ENCODE measurements around the gene MSRB3.

MSRB3 gene

DNA sequence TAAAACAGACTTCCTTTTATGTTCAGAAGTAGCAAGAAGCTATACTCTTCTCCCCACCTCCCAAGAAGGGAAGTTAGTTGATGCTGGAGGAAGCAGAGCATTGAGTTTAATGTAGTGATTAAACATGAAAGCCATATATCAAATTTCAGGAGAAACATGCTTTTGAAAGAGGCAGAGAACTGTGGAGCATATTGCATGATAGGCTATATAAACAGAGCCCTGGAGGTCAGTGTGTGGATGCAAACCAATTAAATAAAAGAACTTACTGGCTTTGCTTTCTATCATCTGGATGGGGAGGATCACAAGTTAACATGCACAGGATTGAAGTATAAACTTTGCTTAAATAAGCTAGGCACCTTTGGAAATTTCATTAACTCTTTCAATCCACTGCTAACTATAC is 94.1 kb downstream of the MSRB3 start:
- no peak for DNase-seq (ENCODE audit: low read depth)
- TF ChIP-seq, protein P1, sequence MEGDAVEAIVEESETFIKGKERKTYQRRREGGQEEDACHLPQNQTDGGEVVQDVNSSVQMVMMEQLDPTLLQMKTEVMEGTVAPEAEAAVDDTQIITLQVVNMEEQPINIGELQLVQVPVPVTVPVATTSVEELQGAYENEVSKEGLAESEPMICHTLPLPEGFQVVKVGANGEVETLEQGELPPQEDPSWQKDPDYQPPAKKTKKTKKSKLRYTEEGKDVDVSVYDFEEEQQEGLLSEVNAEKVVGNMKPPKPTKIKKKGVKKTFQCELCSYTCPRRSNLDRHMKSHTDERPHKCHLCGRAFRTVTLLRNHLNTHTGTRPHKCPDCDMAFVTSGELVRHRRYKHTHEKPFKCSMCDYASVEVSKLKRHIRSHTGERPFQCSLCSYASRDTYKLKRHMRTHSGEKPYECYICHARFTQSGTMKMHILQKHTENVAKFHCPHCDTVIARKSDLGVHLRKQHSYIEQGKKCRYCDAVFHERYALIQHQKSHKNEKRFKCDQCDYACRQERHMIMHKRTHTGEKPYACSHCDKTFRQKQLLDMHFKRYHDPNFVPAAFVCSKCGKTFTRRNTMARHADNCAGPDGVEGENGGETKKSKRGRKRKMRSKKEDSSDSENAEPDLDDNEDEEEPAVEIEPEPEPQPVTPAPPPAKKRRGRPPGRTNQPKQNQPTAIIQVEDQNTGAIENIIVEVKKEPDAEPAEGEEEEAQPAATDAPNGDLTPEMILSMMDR (conservative IDR thresholded peaks at IDR 0.05; ENCODE audit: low read depth, low read length): no peak
- H3K4me3 ChIP-seq (ENCODE audit: low read length): no peak overlapping the region

DNA sequence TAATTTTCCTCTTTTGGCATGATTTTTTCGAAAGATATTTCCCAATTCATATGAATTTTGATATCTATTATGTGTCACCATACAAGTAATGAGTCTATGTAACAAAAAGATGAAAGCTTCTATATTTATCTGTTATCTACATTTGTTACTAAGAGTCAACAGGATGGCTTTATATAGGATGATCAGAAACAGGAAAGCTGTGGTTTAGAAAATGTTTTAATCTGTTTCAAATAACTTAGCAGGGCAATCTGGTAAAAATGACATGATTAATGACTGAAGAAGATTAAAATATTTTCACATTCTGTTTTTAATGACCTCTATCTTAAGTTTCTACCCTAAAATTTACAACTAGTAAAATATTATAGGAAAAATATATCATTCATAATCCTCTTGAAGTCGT is 105.8 kb downstream of the MSRB3 start:
- H3K4me3 ChIP-seq (ENCODE audit: low read length): no peak overlapping the region
- TF ChIP-seq, protein P1 (conservative IDR thresholded peaks at IDR 0.05; ENCODE audit: low read depth, low read length): no peak
- no peak for DNase-seq (ENCODE audit: low read depth)

DNA sequence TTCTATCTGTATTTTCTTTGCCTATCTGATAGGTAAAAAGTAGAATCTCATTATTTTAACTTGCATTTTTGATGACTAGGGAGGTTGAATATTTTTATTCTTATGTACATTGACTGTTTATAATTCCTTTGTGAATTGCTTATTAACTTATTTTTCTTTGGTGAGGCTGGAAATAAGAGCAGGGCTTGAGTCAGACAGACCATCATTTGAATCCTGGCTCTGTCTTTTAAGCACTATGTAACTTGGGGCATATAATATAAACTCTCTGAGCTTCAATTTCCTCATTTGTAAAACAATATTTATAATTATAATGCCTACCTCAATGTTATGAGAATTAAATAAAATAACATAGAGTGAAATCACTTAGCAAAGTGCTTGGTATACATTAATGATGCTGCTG is 108.9 kb downstream of the MSRB3 start:
- TF ChIP-seq, protein P1 (conservative IDR thresholded peaks at IDR 0.05; ENCODE audit: low read depth, low read length): no peak

DNA sequence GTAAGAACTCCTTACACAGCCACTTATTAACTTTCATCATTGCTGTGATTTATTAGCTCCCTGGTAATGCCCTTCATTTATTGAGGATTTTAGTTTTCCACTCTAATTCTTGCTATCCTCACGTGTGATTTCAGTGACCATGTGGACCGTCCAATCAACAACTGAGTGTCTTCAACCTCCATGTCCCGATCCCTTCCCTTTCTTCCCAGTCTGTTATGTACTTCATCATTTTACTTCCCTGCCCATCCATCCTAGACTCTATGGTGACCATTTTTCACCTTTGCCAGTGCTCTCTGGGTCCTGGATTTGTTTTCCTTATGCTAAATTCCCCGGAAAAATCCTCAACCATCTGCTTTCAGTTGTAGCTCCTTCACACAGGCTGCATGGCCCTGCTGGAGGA is 111.0 kb downstream of the MSRB3 start:
- DNase-seq (ENCODE audit: low read depth): no peak
- H3K4me3 ChIP-seq (ENCODE audit: low read length): no peak overlapping the region
- TF ChIP-seq, protein P1 (conservative IDR thresholded peaks at IDR 0.05; ENCODE audit: low read depth, low read length): no peak

More for the DNA sequence above, 108.9 kb downstream of the MSRB3 start:
- no peak for DNase-seq (ENCODE audit: low read depth)
- H3K4me3 ChIP-seq (ENCODE audit: low read length): no peak overlapping the region

DNA sequence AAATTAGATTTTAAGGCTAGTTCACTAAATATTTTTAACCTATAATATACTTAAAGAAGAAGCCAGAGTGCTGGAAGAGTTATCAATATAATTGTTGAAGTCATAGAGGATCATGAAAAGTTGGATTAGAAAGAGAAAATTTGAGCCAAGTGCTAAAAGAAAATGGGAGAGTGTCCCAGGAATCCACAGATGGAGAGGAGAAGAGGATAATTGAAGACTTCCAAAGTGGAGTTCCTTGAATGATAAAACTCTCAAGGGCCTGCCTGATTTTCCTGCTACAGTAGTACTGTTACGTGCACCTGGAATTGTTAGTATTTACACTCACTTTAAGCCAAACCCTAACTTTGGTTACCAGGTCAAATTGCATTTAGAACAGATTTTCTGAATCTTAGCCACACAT is 113.2 kb downstream of the MSRB3 start:
- H3K4me3 ChIP-seq (ENCODE audit: low read length): no peak overlapping the region

DNA sequence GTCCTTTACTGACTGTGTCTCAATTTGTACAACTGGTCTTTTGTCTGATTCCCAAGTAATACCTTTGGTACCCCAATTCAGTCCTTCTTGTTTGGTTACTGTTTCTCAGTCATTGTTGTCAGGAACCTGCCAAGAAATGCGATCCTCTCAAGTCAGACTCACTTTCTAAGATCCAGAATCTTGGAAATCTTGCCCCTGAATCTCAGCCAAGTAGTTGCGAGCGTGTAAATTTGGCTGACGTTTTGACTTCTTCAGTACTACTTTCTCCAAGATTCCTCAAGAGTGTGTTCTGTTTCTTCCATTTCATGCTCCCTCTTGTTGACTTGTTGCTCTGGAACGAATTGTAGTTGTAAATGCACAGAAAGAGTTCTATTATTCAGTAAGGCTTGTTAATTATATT is 114.0 kb downstream of the MSRB3 start:
- TF ChIP-seq, protein P1 (conservative IDR thresholded peaks at IDR 0.05; ENCODE audit: low read depth, low read length): no peak
- no peak for DNase-seq (ENCODE audit: low read depth)

More for the DNA sequence above, 113.2 kb downstream of the MSRB3 start:
- TF ChIP-seq, protein P1 (conservative IDR thresholded peaks at IDR 0.05; ENCODE audit: low read depth, low read length): no peak
- no peak for DNase-seq (ENCODE audit: low read depth)

DNA sequence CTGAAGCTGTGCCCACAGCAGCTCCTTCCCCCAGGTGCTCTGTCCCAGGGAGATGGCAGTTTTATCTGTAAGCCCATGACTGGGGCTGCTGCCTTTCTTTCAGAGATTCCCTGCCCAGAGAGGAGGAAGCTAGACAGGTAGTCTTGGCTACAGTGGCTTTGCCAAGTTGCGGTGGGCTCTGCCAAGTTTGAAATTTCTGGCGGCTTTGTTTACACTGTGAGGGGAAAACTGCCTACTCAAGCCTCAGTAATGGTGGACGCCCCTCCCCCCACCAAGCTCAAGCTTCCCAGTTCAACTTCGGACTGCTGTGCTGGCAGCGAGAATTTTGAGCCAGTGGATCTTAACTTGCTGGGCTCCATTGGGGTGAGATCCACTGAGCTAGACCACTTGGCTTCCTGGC is 124.7 kb downstream of the MSRB3 start:
- no peak for DNase-seq (ENCODE audit: low read depth)
- TF ChIP-seq, protein P1 (conservative IDR thresholded peaks at IDR 0.05; ENCODE audit: low read depth, low read length): no peak
- no peak overlapping the region for H3K4me3 ChIP-seq (ENCODE audit: low read length)

More for the DNA sequence above, 114.0 kb downstream of the MSRB3 start:
- no peak overlapping the region for H3K4me3 ChIP-seq (ENCODE audit: low read length)

Measured in retinal pigment epithelial cell (primary cell).